Measurements from ENCODE around the gene TBC1D7.

The TBC1D7 gene

DNA sequence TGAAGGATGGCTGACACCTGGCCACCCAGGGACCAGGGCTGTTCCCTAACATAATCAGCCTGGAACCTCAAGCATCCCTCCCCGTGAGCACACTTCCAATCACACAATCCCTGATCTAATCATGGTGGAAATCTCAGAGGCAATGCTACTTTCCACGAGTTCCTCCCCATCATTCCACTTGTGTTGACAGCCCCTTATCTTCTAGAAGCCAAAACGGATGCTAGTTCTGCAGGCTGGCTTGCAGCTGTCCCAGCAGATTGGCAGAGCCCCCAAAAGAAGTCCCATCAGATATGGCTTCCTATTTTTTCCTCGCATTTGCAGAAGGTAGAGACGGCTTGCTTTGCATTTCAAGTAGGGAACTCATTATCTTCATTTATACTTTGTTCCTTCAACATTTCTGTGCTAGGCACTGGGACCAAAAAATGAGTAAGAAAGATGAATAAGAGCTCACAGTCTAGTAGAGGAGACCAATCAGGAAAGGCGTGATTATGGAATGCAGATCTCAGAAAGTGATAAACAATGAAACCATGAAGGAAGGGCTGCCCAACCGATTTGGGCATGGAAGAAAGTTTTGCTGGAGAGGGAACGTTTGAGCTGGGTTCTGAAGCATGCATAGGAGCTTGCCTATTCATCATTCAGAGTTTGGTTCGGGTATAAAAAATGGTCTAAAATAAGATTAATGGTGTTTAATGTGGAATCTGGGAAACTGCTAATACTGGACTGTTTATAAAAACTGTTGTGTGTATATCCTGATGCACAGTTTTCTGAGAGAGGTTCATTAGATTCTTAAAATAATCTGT, 44.6 kb upstream of the TBC1D7 start:
- no peak for DNase-seq (ENCODE audit: extremely low read depth, insufficient read length)

DNA sequence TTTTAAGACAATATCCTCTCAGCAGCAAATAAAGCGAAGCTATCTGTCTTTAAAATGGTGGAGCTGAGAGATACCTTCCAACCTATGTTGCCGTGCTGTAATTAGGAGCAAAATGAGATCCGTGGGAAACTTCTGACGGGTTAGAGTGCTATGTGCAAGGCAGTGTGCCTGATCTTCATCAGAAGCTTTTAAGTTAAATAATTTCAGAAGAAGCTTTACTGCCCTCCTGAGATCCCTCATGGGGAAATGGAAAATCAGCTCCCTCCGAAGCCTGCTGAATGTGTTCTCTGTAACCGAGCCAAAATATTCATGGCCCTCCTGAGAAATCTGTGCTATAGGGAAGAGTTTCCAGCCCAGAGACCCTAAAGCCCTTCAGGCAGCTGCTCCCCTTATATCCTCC, 43.7 kb upstream of the TBC1D7 start:
- Histone ChIP-seq H3K4me3 (replicated peaks; ENCODE audit: low read depth, low read length) (no peak overlapping the region), H3K36me3 (ENCODE audit: control insufficient read depth, insufficient read depth, low read length) (peaks cover 2% of the 10 kb centered on the region), H3K27me3 (replicated peaks; ENCODE audit: control insufficient read depth, insufficient read depth, low read length) (no peaks in the 10 kb centered on the region)
- TF ChIP-seq, protein P1, sequence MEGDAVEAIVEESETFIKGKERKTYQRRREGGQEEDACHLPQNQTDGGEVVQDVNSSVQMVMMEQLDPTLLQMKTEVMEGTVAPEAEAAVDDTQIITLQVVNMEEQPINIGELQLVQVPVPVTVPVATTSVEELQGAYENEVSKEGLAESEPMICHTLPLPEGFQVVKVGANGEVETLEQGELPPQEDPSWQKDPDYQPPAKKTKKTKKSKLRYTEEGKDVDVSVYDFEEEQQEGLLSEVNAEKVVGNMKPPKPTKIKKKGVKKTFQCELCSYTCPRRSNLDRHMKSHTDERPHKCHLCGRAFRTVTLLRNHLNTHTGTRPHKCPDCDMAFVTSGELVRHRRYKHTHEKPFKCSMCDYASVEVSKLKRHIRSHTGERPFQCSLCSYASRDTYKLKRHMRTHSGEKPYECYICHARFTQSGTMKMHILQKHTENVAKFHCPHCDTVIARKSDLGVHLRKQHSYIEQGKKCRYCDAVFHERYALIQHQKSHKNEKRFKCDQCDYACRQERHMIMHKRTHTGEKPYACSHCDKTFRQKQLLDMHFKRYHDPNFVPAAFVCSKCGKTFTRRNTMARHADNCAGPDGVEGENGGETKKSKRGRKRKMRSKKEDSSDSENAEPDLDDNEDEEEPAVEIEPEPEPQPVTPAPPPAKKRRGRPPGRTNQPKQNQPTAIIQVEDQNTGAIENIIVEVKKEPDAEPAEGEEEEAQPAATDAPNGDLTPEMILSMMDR (IDR thresholded peaks at IDR 0.05; ENCODE audit: insufficient read depth, low read length, poor library complexity, severe bottlenecking) = no peak
- DNase-seq (ENCODE audit: extremely low read depth, insufficient read length) = no peak

More for the DNA sequence above, 44.6 kb upstream of the TBC1D7 start:
- peaks cover 2% of the 10 kb centered on the region for H3K36me3 ChIP-seq (ENCODE audit: control insufficient read depth, insufficient read depth, low read length)
- H3K27me3 ChIP-seq (replicated peaks; ENCODE audit: control insufficient read depth, insufficient read depth, low read length) = no peaks in the 10 kb centered on the region
- TF ChIP-seq, protein P1 (IDR thresholded peaks at IDR 0.05; ENCODE audit: insufficient read depth, low read length, poor library complexity, severe bottlenecking) = no peak
- no peak overlapping the region for H3K4me3 ChIP-seq (replicated peaks; ENCODE audit: low read depth, low read length)

DNA sequence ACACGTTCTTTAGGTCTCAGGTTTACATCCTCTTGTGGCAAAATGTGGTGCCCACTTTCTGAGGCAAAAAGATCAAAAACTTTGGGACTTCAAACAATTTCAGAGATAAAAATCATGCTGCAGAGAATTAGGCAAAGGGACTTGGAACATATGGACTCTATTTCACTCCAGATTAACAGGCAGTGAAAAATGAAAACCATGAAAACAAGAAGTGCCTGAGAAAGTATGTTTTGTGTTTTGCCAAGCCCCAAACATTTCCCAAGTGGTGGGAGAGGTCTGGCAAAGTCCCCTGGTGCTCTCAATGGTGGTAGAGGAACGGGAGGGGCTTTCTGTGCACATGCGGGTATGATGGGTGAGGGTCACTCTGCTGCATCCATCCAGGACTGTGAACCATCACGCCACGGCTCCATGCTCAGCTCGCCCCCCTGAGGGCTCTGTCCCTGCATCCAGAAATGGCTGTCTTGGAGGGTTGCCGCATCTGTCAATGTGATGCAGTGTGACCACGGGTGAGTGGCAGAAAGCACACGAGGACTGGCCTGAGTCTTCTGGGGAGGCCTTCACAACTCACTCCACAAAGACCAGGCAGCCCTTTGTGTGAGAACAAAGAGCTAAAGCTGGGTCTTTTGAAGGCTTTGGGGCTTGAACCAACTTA, 43.2 kb upstream of the TBC1D7 start:
- DNase-seq (ENCODE audit: extremely low read depth, insufficient read length) = no peak
- TF ChIP-seq, protein P1 (IDR thresholded peaks at IDR 0.05; ENCODE audit: insufficient read depth, low read length, poor library complexity, severe bottlenecking) = no peak
- Histone ChIP-seq H3K27me3 (replicated peaks; ENCODE audit: control insufficient read depth, insufficient read depth, low read length) (no peaks in the 10 kb centered on the region), H3K36me3 (ENCODE audit: control insufficient read depth, insufficient read depth, low read length) (peaks cover 2% of the 10 kb centered on the region), H3K4me3 (replicated peaks; ENCODE audit: low read depth, low read length) (no peak overlapping the region)

DNA sequence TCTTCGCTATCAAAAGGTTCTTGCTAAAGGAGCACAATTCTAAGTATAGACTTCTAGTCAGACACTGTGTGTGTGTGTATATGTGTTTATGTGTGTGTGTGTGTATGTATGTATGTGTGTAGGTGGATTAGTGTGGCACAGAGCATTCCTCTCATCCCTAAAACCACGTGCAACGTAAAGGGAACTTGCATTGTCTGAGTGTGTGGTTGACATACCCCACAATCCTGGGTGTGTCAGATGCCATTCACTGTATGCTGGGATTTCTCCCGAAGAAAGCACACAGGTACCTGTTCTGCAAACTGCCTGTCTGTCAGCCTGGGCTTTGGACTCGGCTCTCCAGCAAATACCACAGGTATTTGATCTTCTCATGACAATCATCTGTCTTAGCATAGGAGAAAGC, 42.3 kb upstream of the TBC1D7 start:
- H3K27me3 ChIP-seq (replicated peaks; ENCODE audit: control insufficient read depth, insufficient read depth, low read length) = no peaks in the 10 kb centered on the region
- H3K36me3 ChIP-seq (ENCODE audit: control insufficient read depth, insufficient read depth, low read length) = peaks cover 2% of the 10 kb centered on the region
- no peak overlapping the region for H3K4me3 ChIP-seq (replicated peaks; ENCODE audit: low read depth, low read length)
- TF ChIP-seq, protein P1 (IDR thresholded peaks at IDR 0.05; ENCODE audit: insufficient read depth, low read length, poor library complexity, severe bottlenecking) = no peak
- DNase-seq (ENCODE audit: extremely low read depth, insufficient read length) = no peak

DNA sequence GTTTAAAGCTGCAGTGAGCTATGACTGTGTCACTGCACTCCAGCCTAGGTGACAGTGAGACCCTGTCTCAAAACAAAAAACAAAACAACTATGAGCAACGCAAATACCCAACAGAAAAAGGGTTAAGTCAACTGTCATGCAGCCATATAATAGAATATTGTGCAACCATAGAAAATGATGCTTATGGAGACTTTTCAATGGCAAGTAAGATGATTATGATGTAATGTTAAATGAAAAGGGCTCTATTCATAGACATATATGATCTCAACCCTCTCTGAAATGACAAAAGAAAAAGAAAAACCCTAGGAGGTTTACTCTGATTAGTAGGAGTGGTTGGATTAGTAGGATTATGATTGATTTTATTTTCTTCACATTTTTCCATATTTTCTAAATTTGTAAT, 41.3 kb upstream of the TBC1D7 start:
- Histone ChIP-seq H3K36me3 (ENCODE audit: control insufficient read depth, insufficient read depth, low read length) (peaks cover 6% of the 10 kb centered on the region), H3K4me3 (replicated peaks; ENCODE audit: low read depth, low read length) (no peak overlapping the region), H3K27me3 (replicated peaks; ENCODE audit: control insufficient read depth, insufficient read depth, low read length) (no peaks in the 10 kb centered on the region)
- TF ChIP-seq, protein P1 (IDR thresholded peaks at IDR 0.05; ENCODE audit: insufficient read depth, low read length, poor library complexity, severe bottlenecking) = no peak
- no peak for DNase-seq (ENCODE audit: extremely low read depth, insufficient read length)
